ENCODE measurements around the gene ADGRB2. TPM values are rescaled to one million over a fixed set of nuclear protein-coding genes. Genes with fewer than 3 reads are reported as not detected.

Gene ADGRB2
- polyA plus RNA-seq, 3 donors, result not detected

DNA sequence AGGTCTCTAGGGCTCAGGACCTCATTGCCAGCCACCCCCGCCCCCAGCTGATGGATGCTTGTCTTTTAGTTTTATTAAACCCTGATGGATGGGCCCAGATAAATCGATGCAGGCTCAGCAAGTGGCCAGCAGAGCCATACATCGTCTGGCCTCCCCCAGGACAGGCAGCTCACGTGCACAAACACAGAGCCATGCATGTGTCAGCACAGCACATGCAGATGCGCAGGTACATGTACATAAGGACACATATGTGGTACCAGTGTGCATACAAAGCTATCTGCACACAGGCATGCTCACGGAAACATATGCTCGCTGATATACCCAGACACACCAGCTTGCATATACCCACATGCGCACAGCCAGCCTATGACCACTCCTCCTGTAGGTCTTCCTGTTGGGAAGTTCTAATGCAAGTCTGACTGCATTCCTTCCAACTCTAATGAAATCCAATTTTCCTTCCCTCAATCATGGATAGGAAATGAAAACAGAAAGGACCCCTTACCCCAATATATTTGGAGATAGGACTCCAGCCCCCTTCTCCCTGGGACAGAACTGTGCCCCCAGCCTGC, 61.2 kb downstream of the ADGRB2 start:
- no peak overlapping the region for H3K9ac ChIP-seq (ENCODE audit: insufficient read depth, low read length, poor library complexity, severe bottlenecking)
- H3K27ac ChIP-seq (ENCODE audit: low read depth in 1 of 2, low read length in 2 of 2), result no peak overlapping the region
- TF ChIP-seq, protein P1, sequence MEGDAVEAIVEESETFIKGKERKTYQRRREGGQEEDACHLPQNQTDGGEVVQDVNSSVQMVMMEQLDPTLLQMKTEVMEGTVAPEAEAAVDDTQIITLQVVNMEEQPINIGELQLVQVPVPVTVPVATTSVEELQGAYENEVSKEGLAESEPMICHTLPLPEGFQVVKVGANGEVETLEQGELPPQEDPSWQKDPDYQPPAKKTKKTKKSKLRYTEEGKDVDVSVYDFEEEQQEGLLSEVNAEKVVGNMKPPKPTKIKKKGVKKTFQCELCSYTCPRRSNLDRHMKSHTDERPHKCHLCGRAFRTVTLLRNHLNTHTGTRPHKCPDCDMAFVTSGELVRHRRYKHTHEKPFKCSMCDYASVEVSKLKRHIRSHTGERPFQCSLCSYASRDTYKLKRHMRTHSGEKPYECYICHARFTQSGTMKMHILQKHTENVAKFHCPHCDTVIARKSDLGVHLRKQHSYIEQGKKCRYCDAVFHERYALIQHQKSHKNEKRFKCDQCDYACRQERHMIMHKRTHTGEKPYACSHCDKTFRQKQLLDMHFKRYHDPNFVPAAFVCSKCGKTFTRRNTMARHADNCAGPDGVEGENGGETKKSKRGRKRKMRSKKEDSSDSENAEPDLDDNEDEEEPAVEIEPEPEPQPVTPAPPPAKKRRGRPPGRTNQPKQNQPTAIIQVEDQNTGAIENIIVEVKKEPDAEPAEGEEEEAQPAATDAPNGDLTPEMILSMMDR (IDR thresholded peaks at IDR 0.05), result no peak
- Mint-ChIP-seq H3K27me3 (ENCODE audit: low read depth in 3 of 3) (peaks cover 36 to 42% (median 37%) of the 10 kb centered on the region in 3 donors), H3K9me3 (peaks cover 0 to 5% (median 0%) of the 10 kb centered on the region in 7 donors), H3K4me1 (peaks cover 25% of the 10 kb centered on the region), H3K36me3 (no peaks in the 10 kb centered on the region), H3K4me3 (peak overlapping the region in 1 of 2 donors; percentile 4), H3K27ac (no peak overlapping the region)
- DNase-seq, result no peak
- H2AFZ ChIP-seq (ENCODE audit: insufficient read depth, low read depth, low read length, poor library complexity, severe bottlenecking), result no peak overlapping the region
- H3K4me1 ChIP-seq (ENCODE audit: control insufficient read depth in 1 of 2, insufficient read depth in 2 of 2, low read length in 2 of 2), result peaks cover 0 to 6% of the 10 kb centered on the region in 2 donors
- no peaks in the 10 kb centered on the region for H3K79me2 ChIP-seq (ENCODE audit: insufficient read depth, low read length)
- no peaks in the 10 kb centered on the region for H4K20me1 ChIP-seq (ENCODE audit: insufficient read depth, low read length)
- intact Hi-C loops (cut with micrococcal nuclease), result no loop called here
- no peaks in the 10 kb centered on the region for H3K9me3 ChIP-seq (replicated peaks in 1 of 2; ENCODE audit: control insufficient read depth in 1 of 2, insufficient read depth in 1 of 2, low read length in 2 of 2)
- no peak overlapping the region for H3K4me3 ChIP-seq (replicated peaks in 1 of 3; ENCODE audit: low read depth in 2 of 3, low read length in 3 of 3)
- H3K4me2 ChIP-seq (replicated peaks; ENCODE audit: extremely low read depth, low read length, poor library complexity, severe bottlenecking), result no peak overlapping the region
- H3K36me3 ChIP-seq (replicated peaks in 1 of 2; ENCODE audit: control insufficient read depth in 1 of 2, insufficient read depth in 2 of 2, low read length in 2 of 2), result no peaks in the 10 kb centered on the region
- WGBS (ENCODE audit: insufficient coverage), result 85% methylated on average over 8 of the region's 8 CpGs
- peaks cover 9 to 37% of the 10 kb centered on the region in 2 donors for H3K27me3 ChIP-seq (ENCODE audit: control insufficient read depth in 2 of 2, insufficient read depth in 2 of 2, low read length in 2 of 2)

DNA sequence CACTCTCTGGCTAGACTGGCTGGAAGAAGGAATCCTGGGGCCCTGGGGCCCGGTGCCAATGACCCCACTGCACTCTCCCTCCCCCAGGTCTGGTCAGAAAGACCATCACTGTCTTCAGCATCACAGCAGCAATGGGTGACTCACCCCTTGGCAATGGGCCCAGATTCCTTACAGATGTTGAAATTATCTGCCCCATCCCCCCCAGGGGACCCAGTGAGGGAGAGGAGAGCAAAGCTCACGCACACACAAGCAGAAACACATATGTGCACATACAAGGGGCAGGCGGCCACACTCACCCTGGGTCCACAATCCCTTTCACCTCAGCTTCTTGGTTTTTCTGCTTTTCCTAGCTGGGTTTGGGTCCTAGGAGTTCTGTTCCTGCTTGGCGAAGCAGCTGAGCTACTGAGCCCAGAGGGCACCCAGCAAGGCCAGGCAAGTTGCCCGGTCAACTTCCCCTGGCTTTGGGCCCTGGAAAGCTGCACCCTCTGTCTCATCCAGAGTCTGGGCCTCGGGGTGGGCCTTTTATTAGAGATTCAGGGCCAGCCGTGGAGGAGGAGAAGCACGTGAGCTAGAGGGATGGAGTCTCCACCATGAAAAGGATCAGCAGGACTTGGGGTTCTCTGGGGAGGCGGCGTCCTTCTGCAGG, 62.9 kb downstream of the ADGRB2 start:
- Histone ChIP-seq H3K4me1 (ENCODE audit: control insufficient read depth in 1 of 2, insufficient read depth in 2 of 2, low read length in 2 of 2) (peaks cover 0 to 6% of the 10 kb centered on the region in 2 donors), H3K36me3 (replicated peaks in 1 of 2; ENCODE audit: control insufficient read depth in 1 of 2, insufficient read depth in 2 of 2, low read length in 2 of 2) (no peaks in the 10 kb centered on the region), H3K9me3 (replicated peaks in 1 of 2; ENCODE audit: control insufficient read depth in 1 of 2, insufficient read depth in 1 of 2, low read length in 2 of 2) (no peaks in the 10 kb centered on the region), H2AFZ (ENCODE audit: insufficient read depth, low read depth, low read length, poor library complexity, severe bottlenecking) (no peak overlapping the region), H3K27ac (ENCODE audit: low read depth in 1 of 2, low read length in 2 of 2) (no peak overlapping the region), H3K4me3 (replicated peaks in 1 of 3; ENCODE audit: low read depth in 2 of 3, low read length in 3 of 3) (no peak overlapping the region), H3K9ac (ENCODE audit: insufficient read depth, low read length, poor library complexity, severe bottlenecking) (no peak overlapping the region), H3K79me2 (ENCODE audit: insufficient read depth, low read length) (no peaks in the 10 kb centered on the region), H3K4me2 (replicated peaks; ENCODE audit: extremely low read depth, low read length, poor library complexity, severe bottlenecking) (no peak overlapping the region), H3K27me3 (ENCODE audit: control insufficient read depth in 2 of 2, insufficient read depth in 2 of 2, low read length in 2 of 2) (peaks cover 9 to 37% of the 10 kb centered on the region in 2 donors), H4K20me1 (ENCODE audit: insufficient read depth, low read length) (no peaks in the 10 kb centered on the region)
- Mint-ChIP-seq H3K36me3 (no peaks in the 10 kb centered on the region), H3K27me3 (ENCODE audit: low read depth in 3 of 3) (peaks cover 36 to 40% (median 39%) of the 10 kb centered on the region in 3 donors), H3K9me3 (peaks cover 0 to 5% (median 0%) of the 10 kb centered on the region in 7 donors), H3K4me1 (peaks cover 19% of the 10 kb centered on the region), H3K4me3 (no peak overlapping the region), H3K27ac (no peak overlapping the region)
- WGBS (ENCODE audit: insufficient coverage), result 57% methylated on average over 4 of the region's 10 CpGs
- intact Hi-C loops (cut with micrococcal nuclease), result no loop called here
- TF ChIP-seq, protein P1 (IDR thresholded peaks at IDR 0.05), result no peak
- DNase-seq, result peak; percentile 13 to 51 (median 30)

All from CD14-positive monocyte (primary cell).